B cell (primary cell): ENCODE results near the gene CYREN. TPM values are rescaled to one million over a fixed set of nuclear protein-coding genes. Genes with fewer than 3 reads are reported as not detected.

Source experiments
- ATAC-seq: fragments of 200-7000 bp; cut with Tn5 transposase; one replicate; pipeline ENCODE4 v1.10.0; 2021; ENCODE audit warnings: low read depth, mild to moderate bottlenecking, moderate number of reproducible peaks, moderate library complexity
- CTCF ChIA-PET: fragments of 350-600 bp; sonication (Branson Sonifier 250); formaldehyde crosslinking; loops from one replicate; lab custom pipeline; 2021; ENCODE audit warnings: antibody characterized with exemption, inconsistent platforms; lab: Charles Lee
- POLR2A ChIA-PET: fragments of 350-600 bp; sonication (Branson Sonifier 250); formaldehyde crosslinking; loops from one replicate; lab custom pipeline; 2021; ENCODE audit warnings: antibody characterized with exemption; lab: Charles Lee
- DNase-seq: peaks from one replicate; pipeline ENCODE4 v3.0.0; 2013
- H2AFZ ChIP-seq: 2 replicates; pipeline ENCODE4 v1.6.1; 2012; ENCODE audit warnings: mild to moderate bottlenecking, low read depth, low read length; ENCODE audit not compliant: insufficient read depth, poor library complexity, severe bottlenecking
- H3K27ac ChIP-seq, 2 donors: 1 replicate in 1 of 2; 2 replicates in 1 of 2; pipeline ENCODE4 v1.5.1; 2012 to 2013; ENCODE audit warnings: low read length in 2 of 2, mild to moderate bottlenecking in 2 of 2, moderate library complexity in 1 of 2
- H3K27me3 ChIP-seq, 4 experiments: fragments of 200-600 bp in 1 of 4; sonication (generic) in 1 of 4; replicated peaks in 1 of 4; 1 replicate in 2 of 4; 2 replicates in 2 of 4; pipeline versions ENCODE4 v1.6.1 to v1.7.0; 2013 to 2016; ENCODE audit warnings: low read length in 3 of 4, mild to moderate bottlenecking in 2 of 4, mixed read lengths in 1 of 4, moderate library complexity in 1 of 4; ENCODE audit not compliant: insufficient read depth in 4 of 4, control insufficient read depth in 3 of 4; ENCODE audit errors: control extremely low read depth in 1 of 4
- H3K36me3 ChIP-seq, 2 experiments: replicated peaks in 1 of 2; 1 replicate in 1 of 2; 2 replicates in 1 of 2; pipeline versions ENCODE4 v1.6.1 to v1.7.1; 2013; ENCODE audit warnings: low read length in 1 of 2; ENCODE audit not compliant: insufficient read depth in 2 of 2, control insufficient read depth in 1 of 2; ENCODE audit errors: control extremely low read depth in 1 of 2, extremely low read depth in 1 of 2
- H3K4me1 ChIP-seq, 2 donors: fragments of 200-600 bp in 1 of 2; sonication (generic) in 1 of 2; 1 replicate in 1 of 2; 2 replicates in 1 of 2; pipeline versions ENCODE4 v1.5.1 to v1.6.1; 2013 to 2017; ENCODE audit warnings: low read length in 2 of 2; ENCODE audit not compliant: control insufficient read depth in 2 of 2, insufficient read depth in 2 of 2
- H3K4me2 ChIP-seq: replicated peaks from 2 replicates; pipeline ENCODE3; 2012; ENCODE audit warnings: mild to moderate bottlenecking, low read depth, low read length; ENCODE audit not compliant: poor library complexity, severe bottlenecking
- H3K4me3 ChIP-seq, 5 experiments: fragments of 200-600 bp in 1 of 5; sonication (generic) in 1 of 5; 1 replicate in 3 of 5; 2 replicates in 2 of 5; pipeline versions ENCODE4 v1.5.1 to v1.7.0; 2011 to 2016; ENCODE audit warnings: low read length in 4 of 5, mild to moderate bottlenecking in 4 of 5, low read depth in 2 of 5, control low read depth in 1 of 5, moderate library complexity in 1 of 5; ENCODE audit not compliant: insufficient read depth in 1 of 5; ENCODE audit errors: control extremely low read depth in 1 of 5, extremely low read depth in 1 of 5
- H3K79me2 ChIP-seq: fragments of 200-600 bp; sonication (generic); one replicate; pipeline ENCODE4 v1.6.0; 2016; ENCODE audit warnings: low read length; ENCODE audit not compliant: control insufficient read depth, insufficient read depth
- H3K9ac ChIP-seq: fragments of 200-600 bp; sonication (generic); 2 replicates; pipeline ENCODE4 v1.6.1; 2017; ENCODE audit warnings: mild to moderate bottlenecking, low read length, moderate library complexity
- H3K9me3 ChIP-seq, 3 donors: one replicate each; pipeline versions ENCODE4 v1.6.1 to v1.7.1; 2013; ENCODE audit warnings: low read length in 2 of 3; ENCODE audit not compliant: control insufficient read depth in 2 of 3, insufficient read depth in 1 of 3; ENCODE audit errors: control extremely low read depth in 1 of 3
- H4K20me1 ChIP-seq: 2 replicates; pipeline ENCODE4 v1.6.0; 2012; ENCODE audit warnings: mild to moderate bottlenecking, low read length; ENCODE audit not compliant: insufficient read depth, control insufficient read depth, poor library complexity, severe bottlenecking
- H3K27ac Mint-ChIP-seq: one replicate; pipeline ENCODE4 v1.8.0; 2021; ENCODE audit warnings: mixed read lengths
- H3K27me3 Mint-ChIP-seq: one replicate; pipeline ENCODE4 v1.8.0; 2021; ENCODE audit warnings: mixed read lengths
- H3K4me1 Mint-ChIP-seq: one replicate; pipeline ENCODE4 v1.8.0; 2021; ENCODE audit warnings: mixed read lengths
- H3K4me3 Mint-ChIP-seq: one replicate; pipeline ENCODE4 v1.8.0; 2021; ENCODE audit warnings: mixed read lengths
- H3K9me3 Mint-ChIP-seq: one replicate; pipeline ENCODE4 v1.8.0; 2022; ENCODE audit warnings: mixed read lengths; ENCODE audit not compliant: insufficient read depth
- CTCF ChIP-seq: fragments of 200-600 bp; IDR thresholded peaks from one replicate; pipeline ENCODE4 v1.8.0; 2022; ENCODE audit warnings: antibody characterized with exemption, mild to moderate bottlenecking
- EZH2 ChIP-seq: IDR thresholded peaks from 2 replicates; pipeline ENCODE4 v1.6.1; 2012; ENCODE audit warnings: borderline replicate concordance, low read depth, mild to moderate bottlenecking, moderate library complexity, low read length; ENCODE audit not compliant: insufficient read depth, poor library complexity, severe bottlenecking
- WGBS: methylation state at CpG from one replicate; pipeline ENCODE4 v1.1.5; 2013; ENCODE audit warnings: missing lambda C conversion rate; ENCODE audit not compliant: insufficient coverage; 5-methylcytosine and 5-hydroxymethylcytosine counted together
- intact Hi-C: fragments of 100-400 bp; cut with micrococcal nuclease; formaldehyde crosslinking; loops from one replicate; pipeline ENCODE4 v1.10.0; 2022
- polyA plus RNA-seq: library from polyadenylated mRNA; depleted of rRNA; stranded (reverse); fragments of >200 nt; gene quantifications from 2 replicates; pipeline ENCODE4 v1.2.3, GENCODE V29; 2012
- total RNA-seq, 2 donors: library from RNA; stranded (reverse); fragments of 120-200 nt in 1 of 2; gene quantifications; 1 replicate in 1 of 2; 2 replicates in 1 of 2; pipeline versions ENCODE4 v1.2.3 to v1.2.4, GENCODE V29; 2013 to 2022

Gene CYREN
- total and polyA plus RNA-seq, 2 donors (not counting 1 experiment from before 2014, with no cell fraction given): 19.2 to 54.6 TPM

- H3K27me3 Mint-ChIP-seq: no peaks in the 10 kb centered on the region
- CTCF ChIA-PET: interaction anchor here (1.4 to 4.9 kb wide), 5 partner anchors 9 to 172 kb away, joined by 5 to 47 read pairs (median 8); partner anchors contain the start of genes AGBL3, CYREN and TMEM140
- no peak for ATAC-seq
- H4K20me1 ChIP-seq: peaks cover 27% of the 10 kb centered on the region
- no peak overlapping the region for H2AFZ ChIP-seq
- peaks cover 1 to 17% (median 16%) of the 10 kb centered on the region in 3 donors for H3K9me3 ChIP-seq
- no peak overlapping the region for H3K27ac ChIP-seq
- DNase-seq: no peak
- no peak for TF ChIP-seq EZH2
- TF ChIP-seq CTCF: no peak
- intact Hi-C loops: no loop called here
- H3K27me3 ChIP-seq: no peaks in the 10 kb centered on the region
- H3K4me1 Mint-ChIP-seq: peaks cover 61% of the 10 kb centered on the region
- H3K9me3 Mint-ChIP-seq: peaks cover 14% of the 10 kb centered on the region
- no peak overlapping the region for H3K4me2 ChIP-seq
- peak overlapping the region; percentile 73 for H3K27ac Mint-ChIP-seq
- POLR2A ChIA-PET: interaction anchor here (0.7 kb wide), 1 partner anchor 48 kb away, joined by 3 read pairs; no protein-coding TSS in a partner anchor
- H3K9ac ChIP-seq: no peak overlapping the region
- peaks cover 26 to 32% of the 10 kb centered on the region in 2 donors for H3K4me1 ChIP-seq
- H3K36me3 ChIP-seq: peaks cover 0 to 16% of the 10 kb centered on the region in 2 experiments
- WGBS: no CpG with 5 or more reads among the region's 1 CpG
- H3K4me3 ChIP-seq: no peak overlapping the region
- no peak overlapping the region for H3K4me3 Mint-ChIP-seq
- H3K79me2 ChIP-seq: peaks cover 87% of the 10 kb centered on the region
Observed at GRCh38 chr7:135158141-135158655, 12.3 kb downstream of the CYREN start.

- Histone ChIP-seq H3K4me1 (peaks cover 34 to 35% of the 10 kb centered on the region in 2 donors), H3K79me2 (peaks cover 92% of the 10 kb centered on the region), H3K9me3 (peaks cover 1 to 17% (median 9%) of the 10 kb centered on the region in 3 donors), H3K36me3 (peaks cover 0 to 10% of the 10 kb centered on the region in 2 experiments), H2AFZ (no peak overlapping the region), H3K27me3 (no peaks in the 10 kb centered on the region), H3K4me2 (no peak overlapping the region), H3K9ac (no peak overlapping the region), H4K20me1 (peaks cover 22% of the 10 kb centered on the region), H3K4me3 (no peak overlapping the region), H3K27ac (no peak overlapping the region)
- no CpG with 5 or more reads among the region's 1 CpG for WGBS
- POLR2A ChIA-PET: no interaction called here
- intact Hi-C loops: no loop called here
- CTCF ChIA-PET: interaction anchor here (1.1 kb wide), 1 partner anchor 13 kb away, joined by 4 read pairs; no protein-coding TSS in a partner anchor
- Mint-ChIP-seq H3K4me3 (no peak overlapping the region), H3K4me1 (peaks cover 68% of the 10 kb centered on the region), H3K27me3 (no peaks in the 10 kb centered on the region), H3K27ac (no peak overlapping the region), H3K9me3 (peaks cover 12% of the 10 kb centered on the region)
- ATAC-seq (no peak), DNase-seq (no peak)
- TF ChIP-seq EZH2 (no peak), CTCF (no peak)
Observed at GRCh38 chr7:135156290-135156689, 14.2 kb downstream of the CYREN start.
